ENCODE measurements around the gene GH2.
"Not testable (repeated sequence)": the region's sequence is repeated elsewhere in the genome, so short reads cannot be mapped to it uniquely, and the experiment has no call there.

GRCh38 chr17:63870292-63870665, 11.5 kb downstream of the GH2 start:
- TF ChIP-seq, protein P1, sequence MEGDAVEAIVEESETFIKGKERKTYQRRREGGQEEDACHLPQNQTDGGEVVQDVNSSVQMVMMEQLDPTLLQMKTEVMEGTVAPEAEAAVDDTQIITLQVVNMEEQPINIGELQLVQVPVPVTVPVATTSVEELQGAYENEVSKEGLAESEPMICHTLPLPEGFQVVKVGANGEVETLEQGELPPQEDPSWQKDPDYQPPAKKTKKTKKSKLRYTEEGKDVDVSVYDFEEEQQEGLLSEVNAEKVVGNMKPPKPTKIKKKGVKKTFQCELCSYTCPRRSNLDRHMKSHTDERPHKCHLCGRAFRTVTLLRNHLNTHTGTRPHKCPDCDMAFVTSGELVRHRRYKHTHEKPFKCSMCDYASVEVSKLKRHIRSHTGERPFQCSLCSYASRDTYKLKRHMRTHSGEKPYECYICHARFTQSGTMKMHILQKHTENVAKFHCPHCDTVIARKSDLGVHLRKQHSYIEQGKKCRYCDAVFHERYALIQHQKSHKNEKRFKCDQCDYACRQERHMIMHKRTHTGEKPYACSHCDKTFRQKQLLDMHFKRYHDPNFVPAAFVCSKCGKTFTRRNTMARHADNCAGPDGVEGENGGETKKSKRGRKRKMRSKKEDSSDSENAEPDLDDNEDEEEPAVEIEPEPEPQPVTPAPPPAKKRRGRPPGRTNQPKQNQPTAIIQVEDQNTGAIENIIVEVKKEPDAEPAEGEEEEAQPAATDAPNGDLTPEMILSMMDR (IDR thresholded peaks at IDR 0.05) = not testable (repeated sequence)
- not testable (repeated sequence) for TF ChIP-seq EP300 (IDR thresholded peaks at IDR 0.05; ENCODE audit: low read depth); POLR2A (IDR thresholded peaks at IDR 0.05); POLR2AphosphoS5 (IDR thresholded peaks at IDR 0.05)

All from transverse colon (tissue), 4 donors.